Mesothelial cell of epicardium (in vitro differentiated cells): ENCODE measurements around the gene TIGD7. TPM values are rescaled to one million over a fixed set of nuclear protein-coding genes. Genes with fewer than 3 reads are reported as not detected.

Experiments
- DNase-seq, 2 experiments: peaks; one replicate each; pipeline ENCODE4 v3.0.0; 2021; ENCODE audit warnings: low spot score in 2 of 2; ENCODE audit not compliant: unreplicated experiment in 2 of 2
- H3K27ac Mint-ChIP-seq: 2 replicates; pipeline ENCODE4 v1.8.0; 2021; ENCODE audit warnings: mixed read lengths
- H3K27me3 Mint-ChIP-seq: 2 replicates; pipeline ENCODE4 v1.8.0; 2021; ENCODE audit warnings: low read depth, mixed read lengths
- H3K36me3 Mint-ChIP-seq: 2 replicates; pipeline ENCODE4 v1.8.0; 2021; ENCODE audit warnings: mixed read lengths
- H3K4me1 Mint-ChIP-seq: 2 replicates; pipeline ENCODE4 v1.8.0; 2021; ENCODE audit warnings: mixed read lengths
- H3K4me3 Mint-ChIP-seq: 2 replicates; pipeline ENCODE4 v1.8.0; 2021; ENCODE audit warnings: mild to moderate bottlenecking, moderate library complexity, mixed read lengths
- H3K9me3 Mint-ChIP-seq: 2 replicates; pipeline ENCODE4 v1.8.0; 2021; ENCODE audit warnings: mixed read lengths
- CTCF ChIP-seq: fragments of 200-600 bp; sonication (generic); IDR thresholded peaks from one replicate; pipeline ENCODE4 v1.5.0; 2021; ENCODE audit warnings: antibody characterized with exemption; ENCODE audit not compliant: unreplicated experiment
- total RNA-seq: library from RNA; stranded (reverse); gene quantifications from 3 replicates; pipeline ENCODE4 v1.2.1, GENCODE V29; 2021

TIGD7 gene
- total RNA-seq, 1 donor from 2014 or later: 7.6 TPM

GRCh38 chr16:3285131-3285530 lies 20.1 kb downstream of the TIGD7 start:
- Mint-ChIP-seq H3K27me3 (no peaks in the 10 kb centered on the region), H3K4me1 (peaks cover 22% of the 10 kb centered on the region), H3K27ac (peak overlapping the region; percentile 21), H3K9me3 (peaks cover 22% of the 10 kb centered on the region), H3K36me3 (peaks cover 57% of the 10 kb centered on the region), H3K4me3 (peak overlapping the region; percentile 98)
- DNase-seq: no peak
- no peak for TF ChIP-seq CTCF

GRCh38 chr16:3283543-3284447 lies 21.4 kb downstream of the TIGD7 start:
- peaks cover 43% of the 10 kb centered on the region for H3K36me3 Mint-ChIP-seq
- TF ChIP-seq CTCF: no peak
- peaks cover 22% of the 10 kb centered on the region for H3K4me1 Mint-ChIP-seq
- peak in 1 of 2 experiments; percentile 21 for DNase-seq
- H3K27me3 Mint-ChIP-seq: no peaks in the 10 kb centered on the region
- peak overlapping the region; percentile 98 for H3K4me3 Mint-ChIP-seq
- H3K9me3 Mint-ChIP-seq: peaks cover 16% of the 10 kb centered on the region
- H3K27ac Mint-ChIP-seq: peak overlapping the region; percentile 100

GRCh38 chr16:3282730-3283542 lies 22.3 kb downstream of the TIGD7 start, which contains the start of gene ZNF263:
ZNF263 (plus strand) TSS chr16:3283491; CDS start chr16:3283819, 328 bp downstream.
- TF ChIP-seq CTCF: no peak
- H3K9me3 Mint-ChIP-seq: peaks cover 12% of the 10 kb centered on the region
- peaks cover 36% of the 10 kb centered on the region for H3K36me3 Mint-ChIP-seq
- H3K27ac Mint-ChIP-seq: peak within 1 kb of the TSS; percentile 100
- H3K4me1 Mint-ChIP-seq: peaks cover 22% of the 10 kb centered on the region
- peak within 1 kb of the TSS; percentile 98 for H3K4me3 Mint-ChIP-seq
- peak; percentile 86 to 93 for DNase-seq
- peaks cover 4% of the 10 kb centered on the region for H3K27me3 Mint-ChIP-seq

GRCh38 chr16:3282103-3282729 lies 23.0 kb downstream of the TIGD7 start:
- Mint-ChIP-seq H3K9me3 (peaks cover 8% of the 10 kb centered on the region), H3K27ac (peak overlapping the region; percentile 100)

More at GRCh38 chr16:3282103-3282729, 23.0 kb downstream of the TIGD7 start:
- peak overlapping the region; percentile 98 for H3K4me3 Mint-ChIP-seq
- peaks cover 11% of the 10 kb centered on the region for H3K27me3 Mint-ChIP-seq
- no peak for DNase-seq
- peaks cover 30% of the 10 kb centered on the region for H3K36me3 Mint-ChIP-seq
- TF ChIP-seq CTCF: no peak
- peaks cover 22% of the 10 kb centered on the region for H3K4me1 Mint-ChIP-seq
